AG10803 (cell line): ENCODE data around the gene USF2.

Source experiments
- DNase-seq: peaks from one replicate; pipeline ENCODE4 v3.0.0; 2010; ENCODE audit warnings: low read depth
- H3K4me3 ChIP-seq: 2 replicates; pipeline ENCODE4 v1.5.1; 2011; ENCODE audit warnings: mild to moderate bottlenecking, low read length, control low read depth
- CTCF ChIP-seq: conservative IDR thresholded peaks from 2 replicates; pipeline ENCODE4 v1.5.1; 2011; ENCODE audit warnings: mild to moderate bottlenecking, low read length, control low read depth, inconsistent platforms

Gene USF2

GRCh38 chr19:35247526-35248309 is 21.0 kb upstream of the USF2 start:
- no peak for DNase-seq
- TF ChIP-seq CTCF = no peak
- no peak overlapping the region for H3K4me3 ChIP-seq

GRCh38 chr19:35248310-35249145 is 20.2 kb upstream of the USF2 start, which contains the start of gene LSR:
Gene LSR (plus strand): TSS chr19:35249002. CDS start chr19:35249023, 21 bp downstream.
- DNase-seq = no peak
- no peak for TF ChIP-seq CTCF
- no peak within 1 kb of the TSS for H3K4me3 ChIP-seq

- TF ChIP-seq CTCF = no peak
- H3K4me3 ChIP-seq = no peak overlapping the region
- DNase-seq = no peak
Measured at GRCh38 chr19:35249146-35249847, 19.5 kb upstream of the USF2 start.

GRCh38 chr19:35249848-35250711 is 18.7 kb upstream of the USF2 start:
- no peak for TF ChIP-seq CTCF
- H3K4me3 ChIP-seq = no peak overlapping the region
- DNase-seq = no peak

- no peak for TF ChIP-seq CTCF
- DNase-seq = no peak
- no peak overlapping the region for H3K4me3 ChIP-seq
Measured at GRCh38 chr19:35251456-35251855, 17.3 kb upstream of the USF2 start.
